ENCODE measurements around the gene AGAP3. TPM values are rescaled to one million over a fixed set of nuclear protein-coding genes. Genes with fewer than 3 reads are reported as not detected.

AGAP3 gene
- total and polyA plus RNA-seq, 2 donors = 25.5 to 77.0 TPM

- H3K36me3 ChIP-seq (ENCODE audit: insufficient read depth) = no peaks in the 10 kb centered on the region
- H3K4me3 ChIP-seq (ENCODE audit: low read depth, low read length) = no peak overlapping the region
- no peak overlapping the region for H3K27ac ChIP-seq (ENCODE audit: low read depth)
- 2% methylated on average over 50 of the region's 50 CpGs for WGBS
- H3K4me1 ChIP-seq (ENCODE audit: insufficient read depth) = peaks cover 1% of the 10 kb centered on the region
- DNase-seq (ENCODE audit: extremely low spot score) = no peak
Observed at GRCh38 chr7:151051108-151051507, 35.2 kb upstream of the AGAP3 start.

GRCh38 chr7:151053096-151053495 lies 33.2 kb upstream of the AGAP3 start:
- no peak overlapping the region for H3K27ac ChIP-seq (ENCODE audit: low read depth)
- no peak overlapping the region for H3K4me3 ChIP-seq (ENCODE audit: low read depth, low read length)
- no peak for DNase-seq (ENCODE audit: extremely low spot score)
- 70% methylated on average over 4 of the region's 4 CpGs for WGBS
- H3K36me3 ChIP-seq (ENCODE audit: insufficient read depth) = no peaks in the 10 kb centered on the region
- H3K4me1 ChIP-seq (ENCODE audit: insufficient read depth) = peaks cover 1% of the 10 kb centered on the region

GRCh38 chr7:151053751-151054150 lies 32.5 kb upstream of the AGAP3 start:
- Histone ChIP-seq H3K36me3 (ENCODE audit: insufficient read depth) (no peaks in the 10 kb centered on the region), H3K27ac (ENCODE audit: low read depth) (no peak overlapping the region), H3K4me1 (ENCODE audit: insufficient read depth) (peaks cover 1% of the 10 kb centered on the region), H3K4me3 (ENCODE audit: low read depth, low read length) (no peak overlapping the region)
- DNase-seq (ENCODE audit: extremely low spot score) = no peak
- WGBS = 96% methylated on average over 8 of the region's 8 CpGs

- no peak for DNase-seq (ENCODE audit: extremely low spot score)
- Histone ChIP-seq H3K27ac (ENCODE audit: low read depth) (no peak overlapping the region), H3K4me1 (ENCODE audit: insufficient read depth) (peaks cover under 1% of the 10 kb centered on the region), H3K36me3 (ENCODE audit: insufficient read depth) (no peaks in the 10 kb centered on the region), H3K4me3 (ENCODE audit: low read depth, low read length) (no peak overlapping the region)
- 89% methylated on average over 6 of the region's 6 CpGs for WGBS
Observed at GRCh38 chr7:151056283-151056665, 30.0 kb upstream of the AGAP3 start.

- Histone ChIP-seq H3K27ac (ENCODE audit: low read depth) (no peak overlapping the region), H3K36me3 (ENCODE audit: insufficient read depth) (no peaks in the 10 kb centered on the region), H3K4me1 (ENCODE audit: insufficient read depth) (no peaks in the 10 kb centered on the region), H3K4me3 (ENCODE audit: low read depth, low read length) (peak overlapping the region; percentile 57)
- DNase-seq (ENCODE audit: extremely low spot score) = no peak
- WGBS = 31% methylated on average over 29 of the region's 29 CpGs
Observed at GRCh38 chr7:151056666-151057505, 29.4 kb upstream of the AGAP3 start.

- peak within 1 kb of the TSS; percentile 57 for H3K4me3 ChIP-seq (ENCODE audit: low read depth, low read length)
- H3K36me3 ChIP-seq (ENCODE audit: insufficient read depth) = no peaks in the 10 kb centered on the region
- no peak for DNase-seq (ENCODE audit: extremely low spot score)
- WGBS = under 1% methylated on average over 30 of the region's 30 CpGs
- H3K27ac ChIP-seq (ENCODE audit: low read depth) = peak within 1 kb of the TSS; percentile 98
- no peaks in the 10 kb centered on the region for H3K4me1 ChIP-seq (ENCODE audit: insufficient read depth)
Observed at GRCh38 chr7:151057506-151057988, 28.7 kb upstream of the AGAP3 start, which contains the start of gene CDK5. TSS of gene CDK5 (minus strand) at chr7:151057897. CDS start at chr7:151057848, 49 bp downstream.

- DNase-seq (ENCODE audit: extremely low spot score) = peak; percentile 99
- WGBS = under 1% methylated on average over 46 of the region's 46 CpGs
- H3K36me3 ChIP-seq (ENCODE audit: insufficient read depth) = no peaks in the 10 kb centered on the region
- H3K4me1 ChIP-seq (ENCODE audit: insufficient read depth) = no peaks in the 10 kb centered on the region
- H3K4me3 ChIP-seq (ENCODE audit: low read depth, low read length) = peak overlapping the region; percentile 33
- H3K27ac ChIP-seq (ENCODE audit: low read depth) = peak overlapping the region; percentile 98
Observed at GRCh38 chr7:151057989-151058780, 28.1 kb upstream of the AGAP3 start.

- Histone ChIP-seq H3K4me1 (ENCODE audit: insufficient read depth) (no peaks in the 10 kb centered on the region), H3K27ac (ENCODE audit: low read depth) (peak overlapping the region; percentile 98), H3K4me3 (ENCODE audit: low read depth, low read length) (peak overlapping the region; percentile 79), H3K36me3 (ENCODE audit: insufficient read depth) (no peaks in the 10 kb centered on the region)
- 7% methylated on average over 18 of the region's 18 CpGs for WGBS
- no peak for DNase-seq (ENCODE audit: extremely low spot score)
Observed at GRCh38 chr7:151058781-151059366, 27.4 kb upstream of the AGAP3 start.

GRCh38 chr7:151059367-151060112 lies 26.7 kb upstream of the AGAP3 start, which contains the start of gene SLC4A2:
TSS of gene SLC4A2 (plus strand) at chr7:151059589. CDS start at chr7:151061988, 2,399 bp downstream.
- WGBS = under 1% methylated on average over 75 of the region's 75 CpGs
- DNase-seq (ENCODE audit: extremely low spot score) = no peak
- Histone ChIP-seq H3K27ac (ENCODE audit: low read depth) (peak within 1 kb of the TSS; percentile 98), H3K36me3 (ENCODE audit: insufficient read depth) (peaks cover under 1% of the 10 kb centered on the region), H3K4me1 (ENCODE audit: insufficient read depth) (no peaks in the 10 kb centered on the region), H3K4me3 (ENCODE audit: low read depth, low read length) (peak within 1 kb of the TSS; percentile 79)

GRCh38 chr7:151060113-151060415 lies 26.2 kb upstream of the AGAP3 start:
- no peak for DNase-seq (ENCODE audit: extremely low spot score)

GRCh38 chr7:151060416-151061212 lies 25.7 kb upstream of the AGAP3 start:
- no peak overlapping the region for H3K27ac ChIP-seq (ENCODE audit: low read depth)
- DNase-seq (ENCODE audit: extremely low spot score) = no peak
- peak overlapping the region; percentile 79 for H3K4me3 ChIP-seq (ENCODE audit: low read depth, low read length)
- H3K4me1 ChIP-seq (ENCODE audit: insufficient read depth) = no peaks in the 10 kb centered on the region
- H3K36me3 ChIP-seq (ENCODE audit: insufficient read depth) = peaks cover 5% of the 10 kb centered on the region
- 13% methylated on average over 21 of the region's 21 CpGs for WGBS

More at GRCh38 chr7:151060113-151060415, 26.2 kb upstream of the AGAP3 start:
- Histone ChIP-seq H3K36me3 (ENCODE audit: insufficient read depth) (peaks cover 5% of the 10 kb centered on the region), H3K27ac (ENCODE audit: low read depth) (no peak overlapping the region), H3K4me3 (ENCODE audit: low read depth, low read length) (peak overlapping the region; percentile 79), H3K4me1 (ENCODE audit: insufficient read depth) (no peaks in the 10 kb centered on the region)
- WGBS = 3% methylated on average over 17 of the region's 17 CpGs
